AG09319 (cell line): ENCODE measurements around the gene CNTD1.
"Not testable (repeated sequence)": the region's sequence is repeated elsewhere in the genome, so short reads cannot be mapped to it uniquely, and the experiment has no call there.

Experiments
- DNase-seq: peaks from one replicate; pipeline ENCODE4 v3.0.0-alpha.2; 2010; ENCODE audit warnings: low read depth; ENCODE audit errors: extremely low read depth
- TF ChIP-seq, protein P1 (sequence below): IDR thresholded peaks from 2 replicates; pipeline ENCODE4 v1.5.1; 2011; ENCODE audit warnings: low read depth, mild to moderate bottlenecking, inconsistent platforms, low read length, moderate library complexity

The CNTD1 gene

DNA sequence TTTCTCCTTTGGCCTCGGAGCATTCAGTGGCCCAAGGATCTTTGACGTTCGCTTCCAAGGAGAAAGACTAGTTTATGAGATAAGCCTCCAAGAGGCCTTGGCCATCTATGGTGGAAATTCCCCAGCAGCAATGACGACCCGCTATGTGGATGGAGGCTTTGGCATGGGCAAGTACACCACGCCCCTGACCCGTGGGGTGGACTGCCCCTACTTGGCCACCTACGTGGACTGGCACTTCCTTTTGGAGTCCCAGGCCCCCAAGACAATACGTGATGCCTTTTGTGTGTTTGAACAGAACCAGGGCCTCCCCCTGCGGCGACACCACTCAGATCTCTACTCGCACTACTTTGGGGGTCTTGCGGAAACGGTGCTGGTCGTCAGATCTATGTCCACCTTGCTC is 53.7 kb downstream of the CNTD1 start:
- TF ChIP-seq, protein P1, sequence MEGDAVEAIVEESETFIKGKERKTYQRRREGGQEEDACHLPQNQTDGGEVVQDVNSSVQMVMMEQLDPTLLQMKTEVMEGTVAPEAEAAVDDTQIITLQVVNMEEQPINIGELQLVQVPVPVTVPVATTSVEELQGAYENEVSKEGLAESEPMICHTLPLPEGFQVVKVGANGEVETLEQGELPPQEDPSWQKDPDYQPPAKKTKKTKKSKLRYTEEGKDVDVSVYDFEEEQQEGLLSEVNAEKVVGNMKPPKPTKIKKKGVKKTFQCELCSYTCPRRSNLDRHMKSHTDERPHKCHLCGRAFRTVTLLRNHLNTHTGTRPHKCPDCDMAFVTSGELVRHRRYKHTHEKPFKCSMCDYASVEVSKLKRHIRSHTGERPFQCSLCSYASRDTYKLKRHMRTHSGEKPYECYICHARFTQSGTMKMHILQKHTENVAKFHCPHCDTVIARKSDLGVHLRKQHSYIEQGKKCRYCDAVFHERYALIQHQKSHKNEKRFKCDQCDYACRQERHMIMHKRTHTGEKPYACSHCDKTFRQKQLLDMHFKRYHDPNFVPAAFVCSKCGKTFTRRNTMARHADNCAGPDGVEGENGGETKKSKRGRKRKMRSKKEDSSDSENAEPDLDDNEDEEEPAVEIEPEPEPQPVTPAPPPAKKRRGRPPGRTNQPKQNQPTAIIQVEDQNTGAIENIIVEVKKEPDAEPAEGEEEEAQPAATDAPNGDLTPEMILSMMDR, result no peak
- no peak for DNase-seq

GRCh38 chr17:42853004-42853403 is 54.3 kb downstream of the CNTD1 start:
- TF ChIP-seq, protein P1, result no peak

GRCh38 chr17:42853597-42853967 is 54.9 kb downstream of the CNTD1 start:
- no peak for DNase-seq
- TF ChIP-seq, protein P1, result no peak

More at GRCh38 chr17:42853004-42853403, 54.3 kb downstream of the CNTD1 start:
- no peak for DNase-seq

DNA sequence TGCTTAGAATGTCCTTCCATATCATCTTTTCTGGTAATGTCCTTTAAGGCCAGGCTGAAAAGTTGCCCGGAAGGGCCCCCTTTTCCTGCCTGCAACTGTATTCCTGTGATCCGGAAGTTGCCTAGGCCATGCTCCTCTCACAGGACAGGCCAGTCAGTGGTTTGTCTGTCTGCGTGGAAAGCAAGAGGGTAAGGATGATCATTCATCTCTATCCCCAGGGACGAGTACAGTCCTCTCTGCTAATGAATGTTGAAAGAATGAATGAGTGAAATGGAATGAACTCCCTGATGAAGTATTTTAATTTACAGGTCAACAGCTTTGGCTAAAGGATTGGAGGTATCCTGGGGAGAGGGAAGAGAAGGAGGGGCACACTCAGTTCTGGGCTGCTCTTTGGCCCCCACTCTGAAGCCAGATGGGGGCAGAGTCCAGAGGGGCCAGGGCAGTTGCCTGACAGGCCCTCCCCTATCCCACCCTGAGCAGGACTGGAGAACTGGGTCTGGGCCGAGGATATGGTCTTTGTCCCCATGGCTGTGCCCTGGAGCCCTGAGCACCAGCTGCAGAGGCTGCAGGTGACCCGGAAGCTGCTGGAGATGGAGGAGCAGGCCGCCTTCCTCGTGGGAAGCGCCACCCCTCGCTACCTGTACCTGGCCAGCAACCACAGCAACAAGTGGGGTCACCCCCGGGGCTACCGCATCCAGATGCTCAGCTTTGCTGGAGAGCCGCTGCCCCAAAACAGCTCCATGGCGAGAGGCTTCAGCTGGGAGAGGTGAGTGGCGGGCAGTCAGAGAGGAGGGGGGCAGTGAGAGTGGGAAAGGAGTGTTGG is 55.5 kb downstream of the CNTD1 start:
- TF ChIP-seq, protein P1, result no peak

GRCh38 chr17:42855048-42855596 is 56.5 kb downstream of the CNTD1 start:
- no peak for DNase-seq
- TF ChIP-seq, protein P1, result no peak

More for the DNA sequence above, 55.5 kb downstream of the CNTD1 start:
- DNase-seq, result no peak

GRCh38 chr17:42856093-42856492 is 57.4 kb downstream of the CNTD1 start:
- not testable (repeated sequence) for DNase-seq

- DNase-seq, result not testable (repeated sequence)
These were observed 57.9 kb downstream of the CNTD1 start for GRCh38 chr17:42856516-42856915.

- TF ChIP-seq, protein P1, result no peak
- DNase-seq, result no peak
These were observed 58.7 kb downstream of the CNTD1 start for GRCh38 chr17:42857389-42857788.
